ENCODE measurements around the gene DNAJB6.

Gene DNAJB6

GRCh38 chr7:157413881-157414701, 77.3 kb downstream of the DNAJB6 start:
- Histone ChIP-seq H3K36me3 (ENCODE audit: control insufficient read depth in 5 of 5, insufficient read depth in 5 of 5, low read length in 5 of 5) (peaks cover 0 to 89% (median 68%) of the 10 kb centered on the region in 5 donors), H3K27me3 (ENCODE audit: control insufficient read depth in 5 of 5, insufficient read depth in 4 of 5, low read length in 5 of 5) (no peaks in the 10 kb centered on the region), H3K4me1 (ENCODE audit: control insufficient read depth in 5 of 5, insufficient read depth in 5 of 5, low read length in 5 of 5) (no peaks in the 10 kb centered on the region), H3K9ac (ENCODE audit: low read length in 5 of 5) (no peak overlapping the region), H3K27ac (ENCODE audit: low read depth, low read length) (no peak overlapping the region), H3K9me3 (ENCODE audit: control insufficient read depth in 5 of 5, low read length in 5 of 5) (no peaks in the 10 kb centered on the region), H3K4me3 (ENCODE audit: low read depth in 1 of 5, low read length in 5 of 5) (no peak overlapping the region)

GRCh38 chr7:157414702-157415096, 77.9 kb downstream of the DNAJB6 start:
- Histone ChIP-seq H3K4me3 (ENCODE audit: low read depth in 1 of 5, low read length in 5 of 5) (no peak overlapping the region), H3K27me3 (ENCODE audit: control insufficient read depth in 5 of 5, insufficient read depth in 4 of 5, low read length in 5 of 5) (no peaks in the 10 kb centered on the region), H3K4me1 (ENCODE audit: control insufficient read depth in 5 of 5, insufficient read depth in 5 of 5, low read length in 5 of 5) (no peaks in the 10 kb centered on the region), H3K27ac (ENCODE audit: low read depth, low read length) (no peak overlapping the region), H3K9ac (ENCODE audit: low read length in 5 of 5) (no peak overlapping the region), H3K9me3 (ENCODE audit: control insufficient read depth in 5 of 5, low read length in 5 of 5) (no peaks in the 10 kb centered on the region), H3K36me3 (ENCODE audit: control insufficient read depth in 5 of 5, insufficient read depth in 5 of 5, low read length in 5 of 5) (peaks cover 0 to 83% (median 62%) of the 10 kb centered on the region in 5 donors)

- H3K4me1 ChIP-seq (ENCODE audit: control insufficient read depth in 5 of 5, insufficient read depth in 5 of 5, low read length in 5 of 5) = no peaks in the 10 kb centered on the region
- no peak overlapping the region for H3K27ac ChIP-seq (ENCODE audit: low read depth, low read length)
- H3K27me3 ChIP-seq (ENCODE audit: control insufficient read depth in 5 of 5, insufficient read depth in 4 of 5, low read length in 5 of 5) = no peaks in the 10 kb centered on the region
- H3K9me3 ChIP-seq (ENCODE audit: control insufficient read depth in 5 of 5, low read length in 5 of 5) = no peaks in the 10 kb centered on the region
- peaks cover 0 to 75% (median 54%) of the 10 kb centered on the region in 5 donors for H3K36me3 ChIP-seq (ENCODE audit: control insufficient read depth in 5 of 5, insufficient read depth in 5 of 5, low read length in 5 of 5)
- no peak overlapping the region for H3K9ac ChIP-seq (ENCODE audit: low read length in 5 of 5)
- H3K4me3 ChIP-seq (ENCODE audit: low read depth in 1 of 5, low read length in 5 of 5) = no peak overlapping the region
Measured at GRCh38 chr7:157415486-157415885, 78.7 kb downstream of the DNAJB6 start.

GRCh38 chr7:157416011-157416410, 79.2 kb downstream of the DNAJB6 start:
- H3K36me3 ChIP-seq (ENCODE audit: control insufficient read depth in 5 of 5, insufficient read depth in 5 of 5, low read length in 5 of 5) = peaks cover 0 to 70% (median 49%) of the 10 kb centered on the region in 5 donors

GRCh38 chr7:157418204-157419034, 81.6 kb downstream of the DNAJB6 start:
- Histone ChIP-seq H3K9me3 (ENCODE audit: control insufficient read depth in 5 of 5, low read length in 5 of 5) (no peaks in the 10 kb centered on the region), H3K27ac (ENCODE audit: low read depth, low read length) (no peak overlapping the region), H3K9ac (ENCODE audit: low read length in 5 of 5) (no peak overlapping the region), H3K4me1 (ENCODE audit: control insufficient read depth in 5 of 5, insufficient read depth in 5 of 5, low read length in 5 of 5) (peaks cover 0 to 8% (median under 1%) of the 10 kb centered on the region in 5 donors), H3K4me3 (ENCODE audit: low read depth in 1 of 5, low read length in 5 of 5) (no peak overlapping the region), H3K36me3 (ENCODE audit: control insufficient read depth in 5 of 5, insufficient read depth in 5 of 5, low read length in 5 of 5) (peaks cover 0 to 51% (median 42%) of the 10 kb centered on the region in 5 donors), H3K27me3 (ENCODE audit: control insufficient read depth in 5 of 5, insufficient read depth in 4 of 5, low read length in 5 of 5) (no peaks in the 10 kb centered on the region)

More at GRCh38 chr7:157416011-157416410, 79.2 kb downstream of the DNAJB6 start:
- Histone ChIP-seq H3K27ac (ENCODE audit: low read depth, low read length) (no peak overlapping the region), H3K4me3 (ENCODE audit: low read depth in 1 of 5, low read length in 5 of 5) (no peak overlapping the region), H3K27me3 (ENCODE audit: control insufficient read depth in 5 of 5, insufficient read depth in 4 of 5, low read length in 5 of 5) (no peaks in the 10 kb centered on the region), H3K4me1 (ENCODE audit: control insufficient read depth in 5 of 5, insufficient read depth in 5 of 5, low read length in 5 of 5) (no peaks in the 10 kb centered on the region), H3K9me3 (ENCODE audit: control insufficient read depth in 5 of 5, low read length in 5 of 5) (no peaks in the 10 kb centered on the region), H3K9ac (ENCODE audit: low read length in 5 of 5) (no peak overlapping the region)

- peaks cover 0 to 50% (median 42%) of the 10 kb centered on the region in 5 donors for H3K36me3 ChIP-seq (ENCODE audit: control insufficient read depth in 5 of 5, insufficient read depth in 5 of 5, low read length in 5 of 5)
Measured at GRCh38 chr7:157419035-157419293, 82.2 kb downstream of the DNAJB6 start.

GRCh38 chr7:157422279-157422678, 85.5 kb downstream of the DNAJB6 start:
- Histone ChIP-seq H3K4me3 (ENCODE audit: low read depth in 1 of 5, low read length in 5 of 5) (no peak overlapping the region), H3K4me1 (ENCODE audit: control insufficient read depth in 5 of 5, insufficient read depth in 5 of 5, low read length in 5 of 5) (peaks cover 0 to 24% (median 10%) of the 10 kb centered on the region in 5 donors), H3K9me3 (ENCODE audit: control insufficient read depth in 5 of 5, low read length in 5 of 5) (no peaks in the 10 kb centered on the region), H3K9ac (ENCODE audit: low read length in 5 of 5) (no peak overlapping the region), H3K36me3 (ENCODE audit: control insufficient read depth in 5 of 5, insufficient read depth in 5 of 5, low read length in 5 of 5) (peaks cover 0 to 19% (median 12%) of the 10 kb centered on the region in 5 donors), H3K27ac (ENCODE audit: low read depth, low read length) (no peak overlapping the region), H3K27me3 (ENCODE audit: control insufficient read depth in 5 of 5, insufficient read depth in 4 of 5, low read length in 5 of 5) (no peaks in the 10 kb centered on the region)

More at GRCh38 chr7:157419035-157419293, 82.2 kb downstream of the DNAJB6 start:
- no peaks in the 10 kb centered on the region for H3K27me3 ChIP-seq (ENCODE audit: control insufficient read depth in 5 of 5, insufficient read depth in 4 of 5, low read length in 5 of 5)
- peaks cover 0 to 13% (median 4%) of the 10 kb centered on the region in 5 donors for H3K4me1 ChIP-seq (ENCODE audit: control insufficient read depth in 5 of 5, insufficient read depth in 5 of 5, low read length in 5 of 5)
- no peak overlapping the region for H3K27ac ChIP-seq (ENCODE audit: low read depth, low read length)
- no peak overlapping the region for H3K4me3 ChIP-seq (ENCODE audit: low read depth in 1 of 5, low read length in 5 of 5)
- H3K9me3 ChIP-seq (ENCODE audit: control insufficient read depth in 5 of 5, low read length in 5 of 5) = no peaks in the 10 kb centered on the region
- no peak overlapping the region for H3K9ac ChIP-seq (ENCODE audit: low read length in 5 of 5)

GRCh38 chr7:157423348-157423747, 86.5 kb downstream of the DNAJB6 start:
- Histone ChIP-seq H3K9me3 (ENCODE audit: control insufficient read depth in 5 of 5, low read length in 5 of 5) (no peaks in the 10 kb centered on the region), H3K27me3 (ENCODE audit: control insufficient read depth in 5 of 5, insufficient read depth in 4 of 5, low read length in 5 of 5) (no peaks in the 10 kb centered on the region), H3K4me3 (ENCODE audit: low read depth in 1 of 5, low read length in 5 of 5) (peak overlapping the region in 1 of 5 donors; percentile 6), H3K27ac (ENCODE audit: low read depth, low read length) (no peak overlapping the region), H3K4me1 (ENCODE audit: control insufficient read depth in 5 of 5, insufficient read depth in 5 of 5, low read length in 5 of 5) (peaks cover 0 to 24% (median 10%) of the 10 kb centered on the region in 5 donors), H3K9ac (ENCODE audit: low read length in 5 of 5) (no peak overlapping the region), H3K36me3 (ENCODE audit: control insufficient read depth in 5 of 5, insufficient read depth in 5 of 5, low read length in 5 of 5) (peaks cover 0 to 10% (median 7%) of the 10 kb centered on the region in 5 donors)

- H3K4me1 ChIP-seq (ENCODE audit: control insufficient read depth in 5 of 5, insufficient read depth in 5 of 5, low read length in 5 of 5) = peaks cover 0 to 24% (median 10%) of the 10 kb centered on the region in 5 donors
- no peaks in the 10 kb centered on the region for H3K9me3 ChIP-seq (ENCODE audit: control insufficient read depth in 5 of 5, low read length in 5 of 5)
- no peak overlapping the region for H3K4me3 ChIP-seq (ENCODE audit: low read depth in 1 of 5, low read length in 5 of 5)
- H3K27ac ChIP-seq (ENCODE audit: low read depth, low read length) = no peak overlapping the region
- no peaks in the 10 kb centered on the region for H3K27me3 ChIP-seq (ENCODE audit: control insufficient read depth in 5 of 5, insufficient read depth in 4 of 5, low read length in 5 of 5)
- peaks cover 0 to 5% (median 3%) of the 10 kb centered on the region in 5 donors for H3K36me3 ChIP-seq (ENCODE audit: control insufficient read depth in 5 of 5, insufficient read depth in 5 of 5, low read length in 5 of 5)
- no peak overlapping the region for H3K9ac ChIP-seq (ENCODE audit: low read length in 5 of 5)
Measured at GRCh38 chr7:157423886-157424565, 87.2 kb downstream of the DNAJB6 start.
